Adrenal gland (tissue), 12 donors: ENCODE measurements around the gene OR2Y1. TPM values are rescaled to one million over a fixed set of nuclear protein-coding genes. Genes with fewer than 3 reads are reported as not detected.

ENCODE experiments used
- DNase-seq, 7 donors: peaks; one replicate each; pipeline ENCODE4 v3.0.0-alpha.2; 2019 to 2020
- H3K27ac ChIP-seq, 5 donors: fragments of 200-600 bp; sonication (generic) in 4 of 5; 1 replicate in 3 of 5; 2 replicates in 2 of 5; pipeline versions ENCODE4 v1.5.1 to v1.8.0; 2016 to 2020; ENCODE audit warnings: mild to moderate bottlenecking in 1 of 5
- H3K27me3 ChIP-seq: fragments of 200-600 bp; 2 replicates; pipeline ENCODE4 v1.8.0; 2021
- H3K36me3 ChIP-seq, 2 donors: fragments of 200-600 bp; replicated peaks in 1 of 2; 1 replicate in 1 of 2; 2 replicates in 1 of 2; pipeline versions ENCODE4 v1.5.1 to v1.8.0; 2018 to 2022
- H3K4me1 ChIP-seq, 2 donors: fragments of 200-600 bp; replicated peaks in 1 of 2; 1 replicate in 1 of 2; 2 replicates in 1 of 2; pipeline versions ENCODE4 v1.5.1 to v1.8.0; 2018 to 2021
- H3K4me3 ChIP-seq, 4 donors: fragments of 200-600 bp; sonication (generic) in 3 of 4; one replicate each; pipeline ENCODE4 v1.5.1; 2016 to 2018
- H3K9me3 ChIP-seq, 3 donors: fragments of 200-600 bp; sonication (generic) in 1 of 3; replicated peaks in 1 of 3; 1 replicate in 2 of 3; 2 replicates in 1 of 3; pipeline versions ENCODE4 v1.5.1 to v1.8.0; 2016 to 2021
- POLR2A ChIP-seq, 2 donors: fragments of 450-650 bp; IDR thresholded peaks; one replicate each; pipeline ENCODE4 v1.6.1; 2017; ENCODE audit warnings: antibody characterized with exemption in 2 of 2, mild to moderate bottlenecking in 2 of 2, moderate library complexity in 1 of 2
- WGBS, 4 donors: extraction: QIAGEN DNeasy Blood & Tissue Kit in 2 of 4; methylation state at CpG; one replicate each; pipeline versions ENCODE4 v1.1.5 to v1.1.7; 2013 to 2017; 5-methylcytosine and 5-hydroxymethylcytosine counted together
- intact Hi-C, 2 donors: fragments of 100-400 bp; cut with DNase I; formaldehyde crosslinking; loops; one replicate each; pipeline versions ENCODE4 v1.14.1 to v1.15.0; 2022 to 2023
- polyA plus RNA-seq, 3 donors: library from polyadenylated mRNA; stranded (reverse); fragments of 200-250 nt in 2 of 3; fragments of 350-450 nt in 1 of 3; fragmentation: Illumina TruSeq in 1 of 3; extraction: RNeasy Lipid Tissue Mini Kit (QIAGEN cat#74804) in 1 of 3; gene quantifications; one replicate each; pipeline ENCODE4 v1.2.3, GENCODE V29; 2013 to 2014
- total RNA-seq, 9 donors: library from RNA; depleted of rRNA in 4 of 9; stranded (reverse); fragments of >200 nt in 4 of 9; fragments of 120-200 nt in 1 of 9; fragmentation: NEBNext Ultra II Directional in 1 of 9; extraction: Animal tissue kit (Norgen Biotek cat#: 25700) in 1 of 9; gene quantifications; one replicate each; pipeline versions ENCODE4 v1.1.0 to v1.2.4, GENCODE V29; 2013 to 2023
- TF ChIP-seq, protein P1 (sequence below), 6 experiments: fragments of 450-650 bp in 4 of 6; fragments of 200-600 bp in 2 of 6; sonication (generic) in 1 of 6; IDR thresholded peaks; 1 replicate in 5 of 6; 2 replicates in 1 of 6; pipeline versions ENCODE4 v1.5.1 to v1.8.0; 2016 to 2021; ENCODE audit warnings: antibody characterized with exemption in 6 of 6, mild to moderate bottlenecking in 2 of 6, moderate library complexity in 1 of 6
- donor health status: healthy with polysubstance abuse.
- donor health status: Bipolar disorder and iron deficiency.
- donor health status: DM: yes; HTN: yes; CAD: no.
- donor health status: DM: no; HTN: no; CAD: no.
- donor health status: DM: no; HTN: no; CAD: no.
- donor health status: DM: yes; HTN: yes; CAD: no.

The OR2Y1 gene
- total and polyA plus RNA-seq, 12 donors, result not detected

DNA sequence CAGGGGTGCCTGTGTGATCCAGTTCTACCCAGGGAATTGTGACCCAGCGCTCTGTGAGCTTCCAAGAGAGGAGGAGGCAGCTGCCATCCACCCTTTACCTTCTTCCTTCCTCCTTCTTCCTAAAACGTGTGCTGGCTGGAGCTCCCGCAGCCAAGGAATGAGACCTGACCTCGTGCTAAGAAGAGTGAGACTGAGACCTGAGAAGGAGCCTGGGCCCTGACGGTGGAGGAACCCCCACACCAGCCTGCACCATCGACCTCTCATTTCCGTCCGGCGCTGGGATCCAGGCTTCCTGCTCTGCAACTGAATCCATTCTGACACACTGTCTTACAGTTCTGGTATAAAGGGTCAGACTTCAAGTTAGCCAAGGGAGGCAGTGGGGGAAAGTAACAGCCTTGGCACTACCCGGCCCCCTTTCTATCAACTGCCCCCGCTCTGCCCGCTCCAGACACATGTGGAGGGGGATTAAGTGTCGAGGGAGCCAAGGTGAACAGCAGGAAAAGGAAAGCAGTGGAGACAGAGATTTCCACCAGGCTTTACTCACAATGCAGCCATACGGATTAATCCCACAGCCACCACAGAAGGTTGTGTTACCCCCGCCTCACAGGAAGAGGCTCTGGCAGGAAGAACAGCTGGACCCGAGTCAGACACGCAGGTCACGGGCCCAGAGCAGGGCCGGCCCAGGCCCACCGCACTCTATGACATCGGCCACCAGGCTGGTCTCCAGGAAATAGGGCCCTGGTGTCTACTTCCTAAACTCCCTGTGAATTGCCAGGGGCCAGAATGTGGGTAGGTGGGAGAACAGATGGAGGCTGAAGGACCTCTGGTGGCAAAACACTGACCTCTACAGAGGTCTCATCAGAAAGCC is 46.9 kb upstream of the OR2Y1 start:
- H3K9me3 ChIP-seq, result no peaks in the 10 kb centered on the region
- peak overlapping the region in 4 of 5 donors; percentile 78 to 96 (median 84) for H3K27ac ChIP-seq
- TF ChIP-seq, protein P1, sequence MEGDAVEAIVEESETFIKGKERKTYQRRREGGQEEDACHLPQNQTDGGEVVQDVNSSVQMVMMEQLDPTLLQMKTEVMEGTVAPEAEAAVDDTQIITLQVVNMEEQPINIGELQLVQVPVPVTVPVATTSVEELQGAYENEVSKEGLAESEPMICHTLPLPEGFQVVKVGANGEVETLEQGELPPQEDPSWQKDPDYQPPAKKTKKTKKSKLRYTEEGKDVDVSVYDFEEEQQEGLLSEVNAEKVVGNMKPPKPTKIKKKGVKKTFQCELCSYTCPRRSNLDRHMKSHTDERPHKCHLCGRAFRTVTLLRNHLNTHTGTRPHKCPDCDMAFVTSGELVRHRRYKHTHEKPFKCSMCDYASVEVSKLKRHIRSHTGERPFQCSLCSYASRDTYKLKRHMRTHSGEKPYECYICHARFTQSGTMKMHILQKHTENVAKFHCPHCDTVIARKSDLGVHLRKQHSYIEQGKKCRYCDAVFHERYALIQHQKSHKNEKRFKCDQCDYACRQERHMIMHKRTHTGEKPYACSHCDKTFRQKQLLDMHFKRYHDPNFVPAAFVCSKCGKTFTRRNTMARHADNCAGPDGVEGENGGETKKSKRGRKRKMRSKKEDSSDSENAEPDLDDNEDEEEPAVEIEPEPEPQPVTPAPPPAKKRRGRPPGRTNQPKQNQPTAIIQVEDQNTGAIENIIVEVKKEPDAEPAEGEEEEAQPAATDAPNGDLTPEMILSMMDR (IDR thresholded peaks at IDR 0.05), result no peak
- TF ChIP-seq POLR2A (IDR thresholded peaks at IDR 0.05), result no peak
- peaks cover 0 to 20% of the 10 kb centered on the region in 2 donors for H3K36me3 ChIP-seq
- peak in 2 of 7 donors; percentile 42 to 45 for DNase-seq
- intact Hi-C loops, result loop anchor here (5.0 to 10.0 kb wide), 3 partner anchors 76 to 368 kb away; partner anchors contain the start of gene ZFP62 (in 2 of the 2)
- no peaks in the 10 kb centered on the region for H3K27me3 ChIP-seq
- peaks cover 27 to 33% of the 10 kb centered on the region in 2 donors for H3K4me1 ChIP-seq
- 49 to 60% (median 52%) methylated on average over 14 to 21 of the region's 21 CpGs for WGBS, 4 donors
- no peak overlapping the region for H3K4me3 ChIP-seq

DNA sequence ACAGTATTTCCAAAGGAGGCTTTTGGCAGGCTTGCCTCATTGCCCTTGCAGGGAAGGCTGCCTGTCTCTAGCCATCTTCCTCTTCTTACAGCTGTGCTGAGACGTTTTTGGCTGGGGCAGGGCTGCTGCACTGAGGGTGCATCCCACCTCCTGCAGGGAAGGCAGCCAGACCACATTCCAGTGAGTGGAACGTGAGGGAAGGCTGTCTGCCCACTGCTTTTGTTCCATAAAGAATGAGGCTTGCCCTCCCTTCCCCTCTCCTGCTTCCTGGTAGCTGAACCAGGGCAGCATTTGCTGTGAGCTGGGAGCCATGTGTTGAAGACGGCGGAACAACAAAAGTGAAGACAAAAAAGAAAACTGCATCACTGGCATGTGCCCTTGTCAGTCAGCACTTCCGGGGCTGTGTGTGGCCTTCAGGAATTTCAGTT is 46.0 kb upstream of the OR2Y1 start:
- Histone ChIP-seq H3K27ac (peak overlapping the region; percentile 78 to 96 (median 86)), H3K4me1 (peaks cover 27 to 33% of the 10 kb centered on the region in 2 donors), H3K4me3 (no peak overlapping the region), H3K9me3 (no peaks in the 10 kb centered on the region), H3K27me3 (no peaks in the 10 kb centered on the region), H3K36me3 (peaks cover 0 to 10% of the 10 kb centered on the region in 2 donors)
- DNase-seq, result peak in 3 of 7 donors; percentile 59 to 64 (median 59)
- intact Hi-C loops, result loop anchor here (5.0 to 10.0 kb wide), 3 partner anchors 76 to 369 kb away; partner anchors contain the start of gene ZFP62 (in 2 of the 2)
- WGBS, 4 donors, result 12 to 25% (median 17%) methylated on average over 4 to 5 of the region's 5 CpGs
- TF ChIP-seq, protein P1 (IDR thresholded peaks at IDR 0.05), result no peak
- no peak for TF ChIP-seq POLR2A (IDR thresholded peaks at IDR 0.05)

GRCh38 chr5:180785121-180785781 is 45.4 kb upstream of the OR2Y1 start:
- intact Hi-C loops, result loop anchor here (5.0 to 10.0 kb wide), 3 partner anchors 77 to 370 kb away; partner anchors contain the start of gene ZFP62 (in 2 of the 2)
- H3K4me3 ChIP-seq, result no peak overlapping the region
- H3K27me3 ChIP-seq, result no peaks in the 10 kb centered on the region
- no peaks in the 10 kb centered on the region for H3K9me3 ChIP-seq
- peaks cover 0 to 6% of the 10 kb centered on the region in 2 donors for H3K36me3 ChIP-seq
- peak overlapping the region; percentile 78 to 96 (median 86) for H3K27ac ChIP-seq
- peak in 3 of 7 donors; percentile 44 to 59 (median 57) for DNase-seq
- peaks cover 27 to 33% of the 10 kb centered on the region in 2 donors for H3K4me1 ChIP-seq
- 35 to 42% (median 36%) methylated on average over 10 to 15 of the region's 15 CpGs for WGBS, 4 donors
- TF ChIP-seq, protein P1 (IDR thresholded peaks at IDR 0.05), result no peak
- peak in 1 of 2 donors; percentile 2 for TF ChIP-seq POLR2A (IDR thresholded peaks at IDR 0.05)
